Fibroblast of lung (primary cell): Measurements from ENCODE around the gene TUBG2.

Experiments
- CTCF ChIP-seq, 2 donors: IDR thresholded peaks in 1 of 2; conservative IDR thresholded peaks in 1 of 2; 1 replicate in 1 of 2; 2 replicates in 1 of 2; pipeline ENCODE4 v1.5.1; 2011 to 2012; ENCODE audit warnings: low read length in 2 of 2, control low read depth in 1 of 2, inconsistent platforms in 1 of 2, low read depth in 1 of 2, mild to moderate bottlenecking in 1 of 2
- EZH2 ChIP-seq: IDR thresholded peaks from 2 replicates; pipeline ENCODE4 v1.5.1; 2012; ENCODE audit warnings: low read length, control low read depth, mild to moderate bottlenecking; ENCODE audit errors: missing control alignments

DNA sequence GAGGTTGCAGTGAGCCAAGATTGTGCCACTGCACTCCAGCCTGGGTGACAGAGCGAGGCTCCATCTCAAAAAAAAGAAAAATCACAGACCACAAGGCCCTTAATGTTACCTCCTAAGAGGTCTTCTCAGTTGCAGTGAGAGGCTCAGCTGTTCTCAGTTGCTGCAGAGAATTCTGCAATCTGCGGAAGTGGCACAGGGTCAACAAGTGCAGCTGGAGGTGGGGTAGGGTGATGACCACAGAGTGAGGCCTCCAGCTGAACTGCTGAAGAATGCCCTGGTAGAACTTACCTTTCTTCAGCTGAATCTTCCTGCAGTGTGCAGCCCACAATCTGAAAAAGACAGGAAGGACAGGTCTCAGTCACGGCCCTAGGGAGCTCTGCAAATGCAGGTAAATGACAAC is 49.5 kb downstream of the TUBG2 start:
- TF ChIP-seq CTCF (conservative IDR thresholded peaks at IDR 0.05 in 1 of 2, IDR thresholded peaks at IDR 0.05 in 1 of 2; ENCODE audit: low read depth in 1 of 2, low read length in 2 of 2) (no peak), EZH2 (no peak)
